HEK293 (cell line): ENCODE results near the gene SMARCA2.

Experiments
- SETDB1 ChIP-seq: IDR thresholded peaks from one replicate; pipeline ENCODE4 v1.6.1; 2017; ENCODE audit warnings: mild to moderate bottlenecking, low read length, moderate library complexity, mixed read lengths; ENCODE audit not compliant: insufficient read length
- ZNF112 ChIP-seq: fragments of 450-650 bp; formaldehyde crosslinking; IDR thresholded peaks from 2 replicates; pipeline ENCODE4 v1.5.0; 2017; ENCODE audit warnings: missing biosample characterization, missing genetic modification characterization
- ZNF169 ChIP-seq: fragments of 450-650 bp; formaldehyde crosslinking; IDR thresholded peaks from 2 replicates; pipeline ENCODE4 v1.5.1; 2016; ENCODE audit warnings: missing biosample characterization, missing genetic modification characterization
- ZNF175 ChIP-seq: fragments of 450-650 bp; formaldehyde crosslinking; IDR thresholded peaks from 2 replicates; pipeline ENCODE4 v1.5.1; 2016; ENCODE audit warnings: missing biosample characterization, missing genetic modification characterization
- ZNF433 ChIP-seq: fragments of 450-650 bp; formaldehyde crosslinking; IDR thresholded peaks from 2 replicates; pipeline ENCODE4 v1.5.1; 2016; ENCODE audit warnings: missing biosample characterization, missing genetic modification characterization, low read depth
- ZNF707 ChIP-seq: fragments of 450-650 bp; formaldehyde crosslinking; IDR thresholded peaks from 2 replicates; pipeline ENCODE4 v1.5.1; 2016; ENCODE audit warnings: missing biosample characterization, missing genetic modification characterization
- TF ChIP-seq, protein P1 (sequence below): fragments of 450-650 bp; formaldehyde crosslinking; IDR thresholded peaks from 2 replicates; pipeline ENCODE4 v1.5.1; 2016; ENCODE audit warnings: missing biosample characterization, missing genetic modification characterization
- TF ChIP-seq, protein P2 (sequence below): fragments of 450-650 bp; formaldehyde crosslinking; IDR thresholded peaks from 2 replicates; pipeline ENCODE4 v1.5.1; 2016; ENCODE audit warnings: missing biosample characterization, missing genetic modification characterization
- TF ChIP-seq, protein P3 (sequence below): fragments of 450-650 bp; formaldehyde crosslinking; IDR thresholded peaks from 2 replicates; pipeline ENCODE4 v1.5.1; 2016; ENCODE audit warnings: missing biosample characterization, missing genetic modification characterization

DNA sequence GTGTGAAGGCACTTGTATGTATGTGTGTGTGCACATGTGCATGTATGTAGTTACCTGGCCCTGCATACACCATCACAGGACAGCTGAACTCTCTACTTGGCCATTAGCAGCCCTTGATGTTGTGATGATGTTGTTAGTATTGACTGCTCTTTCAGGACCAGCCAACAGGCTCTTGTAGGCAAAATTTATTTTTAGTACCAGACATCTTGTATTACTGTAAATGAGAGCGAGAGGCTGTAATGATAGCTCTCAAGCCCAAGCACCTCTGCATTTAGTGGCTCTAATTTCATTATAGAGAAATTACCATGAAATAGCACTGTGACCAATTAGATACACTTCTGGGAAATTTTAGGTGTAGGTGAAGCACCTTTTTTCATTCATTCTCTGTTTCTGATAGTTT is 158.0 kb downstream of the SMARCA2 start:
- TF ChIP-seq ZNF433 (tag by site-specific recombination) (no peak), ZNF169 (tag by site-specific recombination) (no peak), ZNF175 (no peak), ZNF112 (tag by site-specific recombination) (no peak), ZNF707 (tag by site-specific recombination) (no peak), SETDB1 (no peak)
- TF ChIP-seq, protein P1, sequence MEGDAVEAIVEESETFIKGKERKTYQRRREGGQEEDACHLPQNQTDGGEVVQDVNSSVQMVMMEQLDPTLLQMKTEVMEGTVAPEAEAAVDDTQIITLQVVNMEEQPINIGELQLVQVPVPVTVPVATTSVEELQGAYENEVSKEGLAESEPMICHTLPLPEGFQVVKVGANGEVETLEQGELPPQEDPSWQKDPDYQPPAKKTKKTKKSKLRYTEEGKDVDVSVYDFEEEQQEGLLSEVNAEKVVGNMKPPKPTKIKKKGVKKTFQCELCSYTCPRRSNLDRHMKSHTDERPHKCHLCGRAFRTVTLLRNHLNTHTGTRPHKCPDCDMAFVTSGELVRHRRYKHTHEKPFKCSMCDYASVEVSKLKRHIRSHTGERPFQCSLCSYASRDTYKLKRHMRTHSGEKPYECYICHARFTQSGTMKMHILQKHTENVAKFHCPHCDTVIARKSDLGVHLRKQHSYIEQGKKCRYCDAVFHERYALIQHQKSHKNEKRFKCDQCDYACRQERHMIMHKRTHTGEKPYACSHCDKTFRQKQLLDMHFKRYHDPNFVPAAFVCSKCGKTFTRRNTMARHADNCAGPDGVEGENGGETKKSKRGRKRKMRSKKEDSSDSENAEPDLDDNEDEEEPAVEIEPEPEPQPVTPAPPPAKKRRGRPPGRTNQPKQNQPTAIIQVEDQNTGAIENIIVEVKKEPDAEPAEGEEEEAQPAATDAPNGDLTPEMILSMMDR (tag by site-specific recombination) = no peak
- TF ChIP-seq, protein P2, sequence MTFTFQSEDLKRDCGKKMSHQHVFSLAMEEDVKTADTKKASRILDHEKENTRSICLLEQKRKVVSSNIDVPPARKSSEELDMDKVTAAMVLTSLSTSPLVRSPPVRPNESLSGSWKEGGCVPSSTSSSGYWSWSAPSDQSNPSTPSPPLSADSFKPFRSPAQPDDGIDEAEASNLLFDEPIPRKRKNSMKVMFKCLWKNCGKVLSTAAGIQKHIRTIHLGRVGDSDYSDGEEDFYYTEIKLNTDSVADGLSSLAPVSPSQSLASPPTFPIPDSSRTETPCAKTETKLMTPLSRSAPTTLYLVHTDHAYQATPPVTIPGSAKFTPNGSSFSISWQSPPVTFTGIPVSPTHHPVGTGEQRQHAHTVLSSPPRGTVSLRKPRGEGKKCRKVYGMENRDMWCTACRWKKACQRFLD (tag by site-specific recombination) = no peak
- TF ChIP-seq, protein P3, sequence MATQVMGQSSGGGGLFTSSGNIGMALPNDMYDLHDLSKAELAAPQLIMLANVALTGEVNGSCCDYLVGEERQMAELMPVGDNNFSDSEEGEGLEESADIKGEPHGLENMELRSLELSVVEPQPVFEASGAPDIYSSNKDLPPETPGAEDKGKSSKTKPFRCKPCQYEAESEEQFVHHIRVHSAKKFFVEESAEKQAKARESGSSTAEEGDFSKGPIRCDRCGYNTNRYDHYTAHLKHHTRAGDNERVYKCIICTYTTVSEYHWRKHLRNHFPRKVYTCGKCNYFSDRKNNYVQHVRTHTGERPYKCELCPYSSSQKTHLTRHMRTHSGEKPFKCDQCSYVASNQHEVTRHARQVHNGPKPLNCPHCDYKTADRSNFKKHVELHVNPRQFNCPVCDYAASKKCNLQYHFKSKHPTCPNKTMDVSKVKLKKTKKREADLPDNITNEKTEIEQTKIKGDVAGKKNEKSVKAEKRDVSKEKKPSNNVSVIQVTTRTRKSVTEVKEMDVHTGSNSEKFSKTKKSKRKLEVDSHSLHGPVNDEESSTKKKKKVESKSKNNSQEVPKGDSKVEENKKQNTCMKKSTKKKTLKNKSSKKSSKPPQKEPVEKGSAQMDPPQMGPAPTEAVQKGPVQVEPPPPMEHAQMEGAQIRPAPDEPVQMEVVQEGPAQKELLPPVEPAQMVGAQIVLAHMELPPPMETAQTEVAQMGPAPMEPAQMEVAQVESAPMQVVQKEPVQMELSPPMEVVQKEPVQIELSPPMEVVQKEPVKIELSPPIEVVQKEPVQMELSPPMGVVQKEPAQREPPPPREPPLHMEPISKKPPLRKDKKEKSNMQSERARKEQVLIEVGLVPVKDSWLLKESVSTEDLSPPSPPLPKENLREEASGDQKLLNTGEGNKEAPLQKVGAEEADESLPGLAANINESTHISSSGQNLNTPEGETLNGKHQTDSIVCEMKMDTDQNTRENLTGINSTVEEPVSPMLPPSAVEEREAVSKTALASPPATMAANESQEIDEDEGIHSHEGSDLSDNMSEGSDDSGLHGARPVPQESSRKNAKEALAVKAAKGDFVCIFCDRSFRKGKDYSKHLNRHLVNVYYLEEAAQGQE (tag by site-specific recombination) = no peak
